Inferior parietal cortex (tissue), 1 donor: ENCODE measurements around the gene ARID5B.

Source experiments
- DNase-seq: peaks from one replicate; pipeline ENCODE4 v3.0.0-alpha.2; 2016; ENCODE audit errors: extremely low spot score

The ARID5B gene

GRCh38 chr10:62053860-62054259 is 152.4 kb downstream of the ARID5B start:
- DNase-seq: no peak

GRCh38 chr10:62054408-62054807 is 152.9 kb downstream of the ARID5B start:
- no peak for DNase-seq

GRCh38 chr10:62054830-62055229 is 153.3 kb downstream of the ARID5B start:
- DNase-seq: no peak

- no peak for DNase-seq
These were observed 154.7 kb downstream of the ARID5B start for GRCh38 chr10:62056219-62056618.

GRCh38 chr10:62056698-62057097 is 155.2 kb downstream of the ARID5B start:
- no peak for DNase-seq

GRCh38 chr10:62057359-62057758 is 155.9 kb downstream of the ARID5B start:
- no peak for DNase-seq

GRCh38 chr10:62057850-62058249 is 156.4 kb downstream of the ARID5B start:
- DNase-seq: no peak

- DNase-seq: no peak
These were observed 157.0 kb downstream of the ARID5B start for GRCh38 chr10:62058476-62058875.

- DNase-seq: no peak
These were observed 157.4 kb downstream of the ARID5B start for GRCh38 chr10:62058896-62059216.

GRCh38 chr10:62059217-62059920 is 157.9 kb downstream of the ARID5B start:
- no peak for DNase-seq

- no peak for DNase-seq
These were observed 160.5 kb downstream of the ARID5B start for GRCh38 chr10:62062028-62062427.

GRCh38 chr10:62062752-62063512 is 161.4 kb downstream of the ARID5B start:
- DNase-seq: no peak

GRCh38 chr10:62063795-62064472 is 162.4 kb downstream of the ARID5B start:
- no peak for DNase-seq

GRCh38 chr10:62067560-62067959 is 166.1 kb downstream of the ARID5B start:
- DNase-seq: no peak

GRCh38 chr10:62068464-62068863 is 167.0 kb downstream of the ARID5B start:
- no peak for DNase-seq

- no peak for DNase-seq
These were observed 168.1 kb downstream of the ARID5B start for GRCh38 chr10:62069452-62070178.

GRCh38 chr10:62071846-62072281 is 170.4 kb downstream of the ARID5B start:
- DNase-seq: no peak

- DNase-seq: no peak
These were observed 171.4 kb downstream of the ARID5B start for GRCh38 chr10:62072901-62073300.

GRCh38 chr10:62073429-62073828 is 171.9 kb downstream of the ARID5B start:
- no peak for DNase-seq

- DNase-seq: no peak
These were observed 173.9 kb downstream of the ARID5B start for GRCh38 chr10:62075414-62075813.

GRCh38 chr10:62075912-62076311 is 174.4 kb downstream of the ARID5B start:
- no peak for DNase-seq

GRCh38 chr10:62076891-62077290 is 175.4 kb downstream of the ARID5B start:
- no peak for DNase-seq
